Measurements from ENCODE around the gene SYT7. TPM values are rescaled to one million over a fixed set of nuclear protein-coding genes. Genes with fewer than 3 reads are reported as not detected.

Gene SYT7
- total RNA-seq, 1 experiment from 2014 or later = 2.5 TPM

DNA sequence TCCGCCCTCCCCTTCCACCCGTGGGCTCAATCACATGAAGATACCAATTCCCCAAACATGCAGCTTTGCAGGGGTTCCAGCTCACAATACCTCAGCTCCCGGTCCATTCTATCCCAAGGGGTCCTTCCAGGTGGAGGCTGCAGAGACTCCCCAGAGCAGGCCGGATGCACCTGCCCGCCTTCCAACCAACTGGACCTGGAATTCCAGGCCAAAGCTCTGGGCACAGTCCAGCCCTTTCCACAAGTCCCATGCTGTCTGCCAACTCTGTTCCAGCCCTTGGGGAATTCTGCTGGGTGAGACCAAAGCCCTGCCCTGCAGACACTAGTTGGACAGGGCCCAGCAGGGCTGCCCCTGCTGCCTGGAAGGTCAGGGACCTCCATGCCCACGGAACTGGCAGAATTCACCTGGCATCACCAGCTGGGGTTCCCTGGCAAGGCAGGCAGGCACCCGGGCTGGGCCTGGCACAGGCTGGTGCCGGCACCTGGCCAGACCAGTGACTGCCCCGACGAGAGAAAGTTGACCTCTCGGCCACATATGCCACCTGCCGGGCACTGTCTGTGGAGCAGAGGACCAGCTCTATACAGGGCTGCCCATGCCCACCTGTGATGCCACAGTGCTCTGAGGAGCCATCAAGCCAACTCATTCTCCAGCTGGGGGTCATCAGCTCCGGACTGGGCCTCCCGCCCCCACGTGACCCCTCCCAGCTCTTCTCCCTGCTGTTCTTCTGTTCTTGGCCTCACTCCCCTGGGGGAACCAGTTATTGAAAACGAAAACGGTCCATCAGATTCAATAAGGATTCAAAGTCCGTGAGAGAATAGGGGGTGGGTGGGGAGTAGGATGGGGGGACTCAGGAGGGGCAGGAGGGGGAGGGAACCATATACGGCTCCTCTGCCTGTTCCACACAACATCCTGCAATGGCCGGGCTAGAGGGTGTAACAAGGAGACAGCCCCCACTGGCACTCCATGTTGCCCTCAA lies 4.7 kb downstream of the SYT7 start:
- Histone ChIP-seq H3K27ac (ENCODE audit: low read length) (no peak overlapping the region), H3K9me3 (ENCODE audit: control insufficient read depth, insufficient read depth, low read depth, low read length) (no peaks in the 10 kb centered on the region), H3K4me3 (ENCODE audit: low read depth in 2 of 2, low read length in 2 of 2) (no peak overlapping the region), H3K4me1 (ENCODE audit: control insufficient read depth, insufficient read depth, low read length) (no peaks in the 10 kb centered on the region), H3K36me3 (ENCODE audit: control insufficient read depth, insufficient read depth, low read length) (no peaks in the 10 kb centered on the region; the same call in 1 of the 2 replicates), H3K27me3 (ENCODE audit: control insufficient read depth, insufficient read depth, low read length) (peaks cover 4% of the 10 kb centered on the region; the same call in 1 of the 2 replicates)
- POLR2A ChIA-PET = interaction anchor here (0.5 to 0.6 kb wide), 2 partner anchors 20 to 50 kb away, joined by 3 to 12 read pairs; no protein-coding TSS in a partner anchor
- intact Hi-C loops (cut with micrococcal nuclease; ENCODE audit: unreplicated experiment) = no loop called here
- in situ Hi-C loops (cut with HindIII; ENCODE audit: low pct_unique_long_range_greater_than_20kb, low sequenced_read_pairs) = no loop called here
- TF ChIP-seq, protein P1, sequence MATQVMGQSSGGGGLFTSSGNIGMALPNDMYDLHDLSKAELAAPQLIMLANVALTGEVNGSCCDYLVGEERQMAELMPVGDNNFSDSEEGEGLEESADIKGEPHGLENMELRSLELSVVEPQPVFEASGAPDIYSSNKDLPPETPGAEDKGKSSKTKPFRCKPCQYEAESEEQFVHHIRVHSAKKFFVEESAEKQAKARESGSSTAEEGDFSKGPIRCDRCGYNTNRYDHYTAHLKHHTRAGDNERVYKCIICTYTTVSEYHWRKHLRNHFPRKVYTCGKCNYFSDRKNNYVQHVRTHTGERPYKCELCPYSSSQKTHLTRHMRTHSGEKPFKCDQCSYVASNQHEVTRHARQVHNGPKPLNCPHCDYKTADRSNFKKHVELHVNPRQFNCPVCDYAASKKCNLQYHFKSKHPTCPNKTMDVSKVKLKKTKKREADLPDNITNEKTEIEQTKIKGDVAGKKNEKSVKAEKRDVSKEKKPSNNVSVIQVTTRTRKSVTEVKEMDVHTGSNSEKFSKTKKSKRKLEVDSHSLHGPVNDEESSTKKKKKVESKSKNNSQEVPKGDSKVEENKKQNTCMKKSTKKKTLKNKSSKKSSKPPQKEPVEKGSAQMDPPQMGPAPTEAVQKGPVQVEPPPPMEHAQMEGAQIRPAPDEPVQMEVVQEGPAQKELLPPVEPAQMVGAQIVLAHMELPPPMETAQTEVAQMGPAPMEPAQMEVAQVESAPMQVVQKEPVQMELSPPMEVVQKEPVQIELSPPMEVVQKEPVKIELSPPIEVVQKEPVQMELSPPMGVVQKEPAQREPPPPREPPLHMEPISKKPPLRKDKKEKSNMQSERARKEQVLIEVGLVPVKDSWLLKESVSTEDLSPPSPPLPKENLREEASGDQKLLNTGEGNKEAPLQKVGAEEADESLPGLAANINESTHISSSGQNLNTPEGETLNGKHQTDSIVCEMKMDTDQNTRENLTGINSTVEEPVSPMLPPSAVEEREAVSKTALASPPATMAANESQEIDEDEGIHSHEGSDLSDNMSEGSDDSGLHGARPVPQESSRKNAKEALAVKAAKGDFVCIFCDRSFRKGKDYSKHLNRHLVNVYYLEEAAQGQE (IDR thresholded peaks at IDR 0.05; ENCODE audit: insufficient read depth in 1 of 2, low read depth in 2 of 2, low read length in 1 of 2) = no peak
- TF ChIP-seq SIN3A (IDR thresholded peaks at IDR 0.05; ENCODE audit: borderline replicate concordance, insufficient read depth, low read depth, low read length) (no peak), TCF7L2 (IDR thresholded peaks at IDR 0.05; ENCODE audit: low read depth, low read length) (no peak), POLR2AphosphoS5 (IDR thresholded peaks at IDR 0.05; ENCODE audit: low read depth, low read length) (no peak)
- TF ChIP-seq, protein P2, sequence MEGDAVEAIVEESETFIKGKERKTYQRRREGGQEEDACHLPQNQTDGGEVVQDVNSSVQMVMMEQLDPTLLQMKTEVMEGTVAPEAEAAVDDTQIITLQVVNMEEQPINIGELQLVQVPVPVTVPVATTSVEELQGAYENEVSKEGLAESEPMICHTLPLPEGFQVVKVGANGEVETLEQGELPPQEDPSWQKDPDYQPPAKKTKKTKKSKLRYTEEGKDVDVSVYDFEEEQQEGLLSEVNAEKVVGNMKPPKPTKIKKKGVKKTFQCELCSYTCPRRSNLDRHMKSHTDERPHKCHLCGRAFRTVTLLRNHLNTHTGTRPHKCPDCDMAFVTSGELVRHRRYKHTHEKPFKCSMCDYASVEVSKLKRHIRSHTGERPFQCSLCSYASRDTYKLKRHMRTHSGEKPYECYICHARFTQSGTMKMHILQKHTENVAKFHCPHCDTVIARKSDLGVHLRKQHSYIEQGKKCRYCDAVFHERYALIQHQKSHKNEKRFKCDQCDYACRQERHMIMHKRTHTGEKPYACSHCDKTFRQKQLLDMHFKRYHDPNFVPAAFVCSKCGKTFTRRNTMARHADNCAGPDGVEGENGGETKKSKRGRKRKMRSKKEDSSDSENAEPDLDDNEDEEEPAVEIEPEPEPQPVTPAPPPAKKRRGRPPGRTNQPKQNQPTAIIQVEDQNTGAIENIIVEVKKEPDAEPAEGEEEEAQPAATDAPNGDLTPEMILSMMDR (IDR thresholded peaks at IDR 0.05) = no peak
- ATAC-seq = no peak
- DNase-seq (ENCODE audit: low read depth, low spot score) = no peak
- CTCF ChIA-PET = interaction anchor here (1.0 to 1.1 kb wide), 2 partner anchors 9 to 62 kb away, joined by 3 read pairs; no protein-coding TSS in a partner anchor
- BruUV-seq (replicated peaks) = no TSS peak

DNA sequence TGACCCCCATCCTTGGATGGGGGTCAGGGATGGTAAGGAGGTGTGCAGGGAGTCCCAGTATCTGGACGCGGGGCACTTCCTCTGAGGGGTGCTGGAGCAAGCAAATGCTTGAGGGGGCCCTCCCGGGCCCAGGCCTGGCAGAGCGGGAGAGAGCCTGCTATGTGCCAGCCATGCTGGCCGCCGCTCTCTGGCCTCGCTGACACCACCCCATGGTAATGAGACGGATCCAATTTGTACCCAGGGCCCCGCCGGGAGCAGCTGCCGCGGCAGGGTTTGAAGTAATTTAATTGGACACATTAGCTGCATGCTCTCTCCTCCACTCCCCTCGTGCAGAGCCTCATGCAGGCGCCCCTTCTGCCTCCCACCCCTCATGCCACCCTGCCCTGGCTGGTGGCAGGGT lies 6.3 kb downstream of the SYT7 start:
- Histone ChIP-seq H3K4me3 (ENCODE audit: low read depth in 2 of 2, low read length in 2 of 2) (no peak overlapping the region), H3K4me1 (ENCODE audit: control insufficient read depth, insufficient read depth, low read length) (no peaks in the 10 kb centered on the region), H3K27ac (ENCODE audit: low read length) (no peak overlapping the region), H3K9me3 (ENCODE audit: control insufficient read depth, insufficient read depth, low read depth, low read length) (no peaks in the 10 kb centered on the region), H3K36me3 (ENCODE audit: control insufficient read depth, insufficient read depth, low read length) (no peaks in the 10 kb centered on the region), H3K27me3 (ENCODE audit: control insufficient read depth, insufficient read depth, low read length) (no peaks in the 10 kb centered on the region; the same call in 1 of the 2 replicates)
- TF ChIP-seq TCF7L2 (IDR thresholded peaks at IDR 0.05; ENCODE audit: low read depth, low read length) = no peak
- TF ChIP-seq, protein P2 (IDR thresholded peaks at IDR 0.05) = no peak
- ChIA-PET POLR2A (no interaction called here), CTCF (interaction anchor here (0.6 kb wide), 1 partner anchor 70 kb away, joined by 4 read pairs; no protein-coding TSS in a partner anchor)
- DNase-seq (ENCODE audit: low read depth, low spot score) (no peak), ATAC-seq (no peak)
- BruUV-seq (replicated peaks) = no TSS peak
- in situ Hi-C loops (cut with HindIII; ENCODE audit: low pct_unique_long_range_greater_than_20kb, low sequenced_read_pairs) (no loop called here), intact Hi-C loops (cut with micrococcal nuclease; ENCODE audit: unreplicated experiment) (no loop called here)
